ENCODE measurements around the gene FMN2. TPM values are rescaled to one million over a fixed set of nuclear protein-coding genes. Genes with fewer than 3 reads are reported as not detected.

The FMN2 gene
- total RNA-seq, 1 experiment from 2014 or later: not detected

- H3K27me3 ChIP-seq (replicated peaks; ENCODE audit: control insufficient read depth, insufficient read depth, low read length): no peaks in the 10 kb centered on the region
- Mint-ChIP-seq H3K4me3 (ENCODE audit: unreplicated experiment) (no peak overlapping the region), H3K36me3 (ENCODE audit: insufficient read depth, unreplicated experiment) (no peaks in the 10 kb centered on the region), H3K9me3 (ENCODE audit: unreplicated experiment) (no peaks in the 10 kb centered on the region), H3K4me1 (ENCODE audit: low read depth, unreplicated experiment) (no peaks in the 10 kb centered on the region), H3K27ac (ENCODE audit: unreplicated experiment) (no peak overlapping the region), H3K27me3 (ENCODE audit: insufficient read depth, unreplicated experiment) (peaks cover 17% of the 10 kb centered on the region)
- H3K4me3 ChIP-seq (ENCODE audit: low read depth, low read length): no peak overlapping the region
- TF ChIP-seq, protein P1, sequence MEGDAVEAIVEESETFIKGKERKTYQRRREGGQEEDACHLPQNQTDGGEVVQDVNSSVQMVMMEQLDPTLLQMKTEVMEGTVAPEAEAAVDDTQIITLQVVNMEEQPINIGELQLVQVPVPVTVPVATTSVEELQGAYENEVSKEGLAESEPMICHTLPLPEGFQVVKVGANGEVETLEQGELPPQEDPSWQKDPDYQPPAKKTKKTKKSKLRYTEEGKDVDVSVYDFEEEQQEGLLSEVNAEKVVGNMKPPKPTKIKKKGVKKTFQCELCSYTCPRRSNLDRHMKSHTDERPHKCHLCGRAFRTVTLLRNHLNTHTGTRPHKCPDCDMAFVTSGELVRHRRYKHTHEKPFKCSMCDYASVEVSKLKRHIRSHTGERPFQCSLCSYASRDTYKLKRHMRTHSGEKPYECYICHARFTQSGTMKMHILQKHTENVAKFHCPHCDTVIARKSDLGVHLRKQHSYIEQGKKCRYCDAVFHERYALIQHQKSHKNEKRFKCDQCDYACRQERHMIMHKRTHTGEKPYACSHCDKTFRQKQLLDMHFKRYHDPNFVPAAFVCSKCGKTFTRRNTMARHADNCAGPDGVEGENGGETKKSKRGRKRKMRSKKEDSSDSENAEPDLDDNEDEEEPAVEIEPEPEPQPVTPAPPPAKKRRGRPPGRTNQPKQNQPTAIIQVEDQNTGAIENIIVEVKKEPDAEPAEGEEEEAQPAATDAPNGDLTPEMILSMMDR (IDR thresholded peaks at IDR 0.05; ENCODE audit: insufficient read depth in 1 of 2, low read depth in 1 of 2, low read length in 1 of 2, severe bottlenecking in 1 of 2, unreplicated experiment in 1 of 2): no peak
- H3K36me3 ChIP-seq (ENCODE audit: control insufficient read depth, insufficient read depth, low read length): no peaks in the 10 kb centered on the region
- BruUV-seq (replicated peaks): no TSS peak
- ChIA-PET CTCF (no interaction called here), POLR2A (no interaction called here)
- intact Hi-C loops (cut with micrococcal nuclease; ENCODE audit: unreplicated experiment): no loop called here
- no peak for DNase-seq
- no peaks in the 10 kb centered on the region for H3K4me1 ChIP-seq
- H3K9me3 ChIP-seq: no peaks in the 10 kb centered on the region
These were observed 140.8 kb downstream of the FMN2 start for GRCh38 chr1:240232530-240232929.

GRCh38 chr1:240234485-240235210 lies 143.0 kb downstream of the FMN2 start:
- no peak overlapping the region for H3K4me3 Mint-ChIP-seq (ENCODE audit: unreplicated experiment)
- intact Hi-C loops (cut with micrococcal nuclease; ENCODE audit: unreplicated experiment): no loop called here
- CTCF ChIA-PET: no interaction called here
- H3K36me3 Mint-ChIP-seq (ENCODE audit: insufficient read depth, unreplicated experiment): no peaks in the 10 kb centered on the region
- no peak overlapping the region for H3K27ac Mint-ChIP-seq (ENCODE audit: unreplicated experiment)
- Histone ChIP-seq H3K4me3 (ENCODE audit: low read depth, low read length) (no peak overlapping the region), H3K4me1 (no peaks in the 10 kb centered on the region), H3K9me3 (no peaks in the 10 kb centered on the region), H3K36me3 (ENCODE audit: control insufficient read depth, insufficient read depth, low read length) (no peaks in the 10 kb centered on the region), H3K27me3 (replicated peaks; ENCODE audit: control insufficient read depth, insufficient read depth, low read length) (no peaks in the 10 kb centered on the region)
- BruUV-seq (replicated peaks): no TSS peak
- TF ChIP-seq, protein P1 (IDR thresholded peaks at IDR 0.05; ENCODE audit: insufficient read depth in 1 of 2, low read depth in 1 of 2, low read length in 1 of 2, severe bottlenecking in 1 of 2, unreplicated experiment in 1 of 2): no peak
- POLR2A ChIA-PET: no interaction called here
- H3K9me3 Mint-ChIP-seq (ENCODE audit: unreplicated experiment): no peaks in the 10 kb centered on the region
- DNase-seq: no peak
- H3K27me3 Mint-ChIP-seq (ENCODE audit: insufficient read depth, unreplicated experiment): peaks cover 14% of the 10 kb centered on the region
- no peaks in the 10 kb centered on the region for H3K4me1 Mint-ChIP-seq (ENCODE audit: low read depth, unreplicated experiment)

- no peak overlapping the region for H3K4me3 ChIP-seq (ENCODE audit: low read depth, low read length)
- no peaks in the 10 kb centered on the region for H3K36me3 Mint-ChIP-seq (ENCODE audit: insufficient read depth, unreplicated experiment)
- no peak overlapping the region for H3K4me3 Mint-ChIP-seq (ENCODE audit: unreplicated experiment)
- no peaks in the 10 kb centered on the region for H3K9me3 ChIP-seq
- H3K36me3 ChIP-seq (ENCODE audit: control insufficient read depth, insufficient read depth, low read length): no peaks in the 10 kb centered on the region
- DNase-seq: no peak
- TF ChIP-seq, protein P1 (IDR thresholded peaks at IDR 0.05; ENCODE audit: insufficient read depth in 1 of 2, low read depth in 1 of 2, low read length in 1 of 2, severe bottlenecking in 1 of 2, unreplicated experiment in 1 of 2): no peak
- ChIA-PET POLR2A (no interaction called here), CTCF (no interaction called here)
- no peak overlapping the region for H3K27ac Mint-ChIP-seq (ENCODE audit: unreplicated experiment)
- H3K27me3 ChIP-seq (replicated peaks; ENCODE audit: control insufficient read depth, insufficient read depth, low read length): no peaks in the 10 kb centered on the region
- no peaks in the 10 kb centered on the region for H3K9me3 Mint-ChIP-seq (ENCODE audit: unreplicated experiment)
- H3K4me1 Mint-ChIP-seq (ENCODE audit: low read depth, unreplicated experiment): no peaks in the 10 kb centered on the region
- H3K4me1 ChIP-seq: no peaks in the 10 kb centered on the region
- peaks cover 11% of the 10 kb centered on the region for H3K27me3 Mint-ChIP-seq (ENCODE audit: insufficient read depth, unreplicated experiment)
- no TSS peak for BruUV-seq (replicated peaks)
- intact Hi-C loops (cut with micrococcal nuclease; ENCODE audit: unreplicated experiment): no loop called here
These were observed 144.0 kb downstream of the FMN2 start for GRCh38 chr1:240235521-240236288.
